CD4-positive, alpha-beta T cell (primary cell): ENCODE data around the gene RNF123. TPM values are rescaled to one million over a fixed set of nuclear protein-coding genes. Genes with fewer than 3 reads are reported as not detected.

Experiments used
- ATAC-seq: fragments of 200-7000 bp; cut with Tn5 transposase; one replicate; pipeline ENCODE4 v1.10.0; 2022; ENCODE audit warnings: mild to moderate bottlenecking; ENCODE audit not compliant: poor library complexity
- CTCF ChIA-PET: fragments of 350-600 bp; sonication (Branson Sonifier 250); formaldehyde crosslinking; loops from one replicate; lab custom pipeline; 2021; ENCODE audit warnings: antibody characterized with exemption, inconsistent platforms; lab: Charles Lee
- POLR2A ChIA-PET: fragments of 350-600 bp; sonication (Branson Sonifier 250); formaldehyde crosslinking; loops from one replicate; lab custom pipeline; 2021; ENCODE audit warnings: antibody characterized with exemption, inconsistent platforms; lab: Charles Lee
- DNase-seq, 14 experiments: peaks; one replicate each; pipeline ENCODE4 v3.0.0-alpha.2; 2013 to 2020; ENCODE audit warnings: mixed read lengths in 2 of 14
- H3K27ac ChIP-seq, 2 donors: one replicate each; pipeline versions ENCODE4 v1.5.1 to v1.7.0; 2013; ENCODE audit warnings: low read length in 2 of 2, low read depth in 1 of 2, mild to moderate bottlenecking in 1 of 2
- H3K27me3 ChIP-seq, 2 experiments: 1 replicate in 1 of 2; 2 replicates in 1 of 2; pipeline versions ENCODE4 v1.6.1 to v1.7.0; 2013; ENCODE audit warnings: low read length in 2 of 2, control low read depth in 1 of 2, mild to moderate bottlenecking in 1 of 2, moderate library complexity in 1 of 2; ENCODE audit not compliant: insufficient read depth in 2 of 2, control insufficient read depth in 1 of 2
- H3K36me3 ChIP-seq: one replicate; pipeline ENCODE4 v1.6.1; 2013; ENCODE audit warnings: low read length, control low read depth; ENCODE audit not compliant: insufficient read depth
- H3K4me1 ChIP-seq: one replicate; pipeline ENCODE4 v1.6.1; 2013; ENCODE audit warnings: low read length, control low read depth; ENCODE audit not compliant: insufficient read depth
- H3K4me3 ChIP-seq: one replicate; pipeline ENCODE4 v1.5.1; 2013; ENCODE audit warnings: mild to moderate bottlenecking, low read length, moderate library complexity
- H3K9me3 ChIP-seq, 2 experiments: 1 replicate in 1 of 2; 2 replicates in 1 of 2; pipeline versions ENCODE4 v1.6.1 to v1.7.0; 2013; ENCODE audit warnings: low read length in 2 of 2, mild to moderate bottlenecking in 2 of 2, control low read depth in 1 of 2, moderate library complexity in 1 of 2; ENCODE audit not compliant: control insufficient read depth in 1 of 2, insufficient read depth in 1 of 2
- H3K27ac Mint-ChIP-seq: one replicate; pipeline ENCODE4 v1.8.0; 2020; ENCODE audit warnings: mixed read lengths
- H3K27me3 Mint-ChIP-seq: one replicate; pipeline ENCODE4 v1.8.0; 2021; ENCODE audit warnings: mixed read lengths
- H3K36me3 Mint-ChIP-seq: one replicate; pipeline ENCODE4 v1.8.0; 2021; ENCODE audit warnings: low read depth, mixed read lengths
- H3K4me1 Mint-ChIP-seq: one replicate; pipeline ENCODE4 v1.8.0; 2021; ENCODE audit warnings: low read depth, mixed read lengths
- H3K4me3 Mint-ChIP-seq: one replicate; pipeline ENCODE4 v1.8.0; 2020; ENCODE audit warnings: mild to moderate bottlenecking, mixed read lengths
- H3K9me3 Mint-ChIP-seq: one replicate; pipeline ENCODE4 v1.8.0; 2020; ENCODE audit warnings: mixed read lengths
- intact Hi-C, 2 experiments: fragments of 100-400 bp; cut with DNase I in 1 of 2; cut with micrococcal nuclease in 1 of 2; formaldehyde crosslinking; loops; one replicate each; pipeline versions ENCODE4 v1.15.1 to v1.9.0; 2023 to 2025; cut with DNase I, micrococcal nuclease
- total RNA-seq, 174 experiments: library from RNA in 2 of 174; stranded (reverse) in 2 of 174; gene quantifications; one replicate each; pipeline ENCODE4 v1.2.3 and lab custom pipeline; 2021 to 2026
- TF ChIP-seq, protein P1 (sequence below): fragments of 200-600 bp; IDR thresholded peaks from one replicate; pipeline ENCODE4 v1.8.0; 2022; ENCODE audit warnings: antibody characterized with exemption, mild to moderate bottlenecking

Gene RNF123
- total RNA-seq, 2 experiments from 2014 or later = 28.8 to 29.7 TPM

DNA sequence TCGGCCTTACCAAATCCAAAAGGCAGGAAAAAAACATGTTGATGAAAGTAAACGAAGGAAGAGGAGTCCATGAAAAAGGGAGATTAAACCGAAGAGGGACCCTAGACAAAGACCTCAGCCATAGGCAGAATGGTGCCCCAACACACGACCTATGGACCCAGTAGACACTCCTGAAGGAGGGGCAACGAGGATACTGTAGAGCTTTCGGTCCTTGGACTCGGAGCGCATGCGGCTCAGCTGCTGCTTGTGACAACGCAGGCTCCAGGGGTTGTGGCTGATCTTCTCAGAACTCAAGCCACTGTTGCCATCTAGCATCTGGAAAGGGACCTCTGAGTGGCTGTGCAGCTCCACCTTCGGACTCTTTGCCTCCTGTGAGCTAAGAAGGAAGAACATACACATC is 43.2 kb downstream of the RNF123 start:
- Mint-ChIP-seq H3K9me3 (no peaks in the 10 kb centered on the region), H3K4me1 (no peaks in the 10 kb centered on the region), H3K27ac (no peak overlapping the region), H3K36me3 (peaks cover 71% of the 10 kb centered on the region), H3K27me3 (no peaks in the 10 kb centered on the region), H3K4me3 (no peak overlapping the region)
- Histone ChIP-seq H3K27me3 (no peaks in the 10 kb centered on the region), H3K27ac (no peak overlapping the region), H3K4me1 (no peaks in the 10 kb centered on the region), H3K36me3 (peaks cover 67% of the 10 kb centered on the region), H3K4me3 (no peak overlapping the region), H3K9me3 (no peaks in the 10 kb centered on the region)
- no peak for DNase-seq
- POLR2A ChIA-PET = no interaction called here
- intact Hi-C loops = no loop called here
- TF ChIP-seq, protein P1, sequence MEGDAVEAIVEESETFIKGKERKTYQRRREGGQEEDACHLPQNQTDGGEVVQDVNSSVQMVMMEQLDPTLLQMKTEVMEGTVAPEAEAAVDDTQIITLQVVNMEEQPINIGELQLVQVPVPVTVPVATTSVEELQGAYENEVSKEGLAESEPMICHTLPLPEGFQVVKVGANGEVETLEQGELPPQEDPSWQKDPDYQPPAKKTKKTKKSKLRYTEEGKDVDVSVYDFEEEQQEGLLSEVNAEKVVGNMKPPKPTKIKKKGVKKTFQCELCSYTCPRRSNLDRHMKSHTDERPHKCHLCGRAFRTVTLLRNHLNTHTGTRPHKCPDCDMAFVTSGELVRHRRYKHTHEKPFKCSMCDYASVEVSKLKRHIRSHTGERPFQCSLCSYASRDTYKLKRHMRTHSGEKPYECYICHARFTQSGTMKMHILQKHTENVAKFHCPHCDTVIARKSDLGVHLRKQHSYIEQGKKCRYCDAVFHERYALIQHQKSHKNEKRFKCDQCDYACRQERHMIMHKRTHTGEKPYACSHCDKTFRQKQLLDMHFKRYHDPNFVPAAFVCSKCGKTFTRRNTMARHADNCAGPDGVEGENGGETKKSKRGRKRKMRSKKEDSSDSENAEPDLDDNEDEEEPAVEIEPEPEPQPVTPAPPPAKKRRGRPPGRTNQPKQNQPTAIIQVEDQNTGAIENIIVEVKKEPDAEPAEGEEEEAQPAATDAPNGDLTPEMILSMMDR = no peak
- no peak for ATAC-seq
- CTCF ChIA-PET = interaction anchor here (0.5 kb wide), 1 partner anchor 12 kb away, joined by 3 read pairs; no protein-coding TSS in a partner anchor

- intact Hi-C loops = no loop called here
- Mint-ChIP-seq H3K4me1 (peaks cover 4% of the 10 kb centered on the region), H3K9me3 (no peaks in the 10 kb centered on the region), H3K4me3 (no peak overlapping the region), H3K27me3 (no peaks in the 10 kb centered on the region), H3K27ac (no peak overlapping the region), H3K36me3 (peaks cover 71% of the 10 kb centered on the region)
- TF ChIP-seq, protein P1 = no peak
- H3K27ac ChIP-seq = no peak overlapping the region
- no peaks in the 10 kb centered on the region for H3K4me1 ChIP-seq
- no peaks in the 10 kb centered on the region for H3K9me3 ChIP-seq
- no peaks in the 10 kb centered on the region for H3K27me3 ChIP-seq
- peaks cover 70% of the 10 kb centered on the region for H3K36me3 ChIP-seq
- no peak for ATAC-seq
- POLR2A ChIA-PET = no interaction called here
- no peak for DNase-seq
- CTCF ChIA-PET = no interaction called here
- H3K4me3 ChIP-seq = no peak overlapping the region
These were observed 44.2 kb downstream of the RNF123 start for GRCh38 chr3:49733551-49733950.

GRCh38 chr3:49734752-49735151 is 45.4 kb downstream of the RNF123 start:
- Histone ChIP-seq H3K9me3 (no peaks in the 10 kb centered on the region), H3K27ac (no peak overlapping the region), H3K27me3 (no peaks in the 10 kb centered on the region), H3K4me3 (no peak overlapping the region), H3K4me1 (no peaks in the 10 kb centered on the region), H3K36me3 (peaks cover 71% of the 10 kb centered on the region)
- Mint-ChIP-seq H3K4me3 (no peak overlapping the region), H3K27me3 (no peaks in the 10 kb centered on the region), H3K36me3 (peaks cover 72% of the 10 kb centered on the region), H3K27ac (no peak overlapping the region), H3K4me1 (peaks cover 9% of the 10 kb centered on the region), H3K9me3 (no peaks in the 10 kb centered on the region)
- DNase-seq (no peak), ATAC-seq (no peak)
- TF ChIP-seq, protein P1 = no peak
- intact Hi-C loops = no loop called here
- ChIA-PET POLR2A (no interaction called here), CTCF (interaction anchor here (1.1 to 1.5 kb wide), 3 partner anchors 15 to 104 kb away, joined by 3 read pairs; no protein-coding TSS in a partner anchor)
